Left renal pelvis (tissue), 4 donors: ENCODE measurements around the gene BCL2. TPM values are rescaled to one million over a fixed set of nuclear protein-coding genes. Genes with fewer than 3 reads are reported as not detected.

ENCODE experiments used
- DNase-seq, 4 donors: peaks; one replicate each; pipeline ENCODE4 v3.0.0-alpha.2; 2013; ENCODE audit warnings: low read depth in 4 of 4, low spot score in 3 of 4
- polyA plus RNA-seq, 4 donors: library from polyadenylated mRNA; unstranded; fragments of 120-200 nt; gene quantifications; one replicate each; pipeline ENCODE4 v1.2.1, GENCODE V29; 2013; ENCODE audit not compliant: insufficient read length in 4 of 4

Gene BCL2
- polyA plus RNA-seq, 4 donors = 21.6 to 27.4 (median 24.5) TPM

DNA sequence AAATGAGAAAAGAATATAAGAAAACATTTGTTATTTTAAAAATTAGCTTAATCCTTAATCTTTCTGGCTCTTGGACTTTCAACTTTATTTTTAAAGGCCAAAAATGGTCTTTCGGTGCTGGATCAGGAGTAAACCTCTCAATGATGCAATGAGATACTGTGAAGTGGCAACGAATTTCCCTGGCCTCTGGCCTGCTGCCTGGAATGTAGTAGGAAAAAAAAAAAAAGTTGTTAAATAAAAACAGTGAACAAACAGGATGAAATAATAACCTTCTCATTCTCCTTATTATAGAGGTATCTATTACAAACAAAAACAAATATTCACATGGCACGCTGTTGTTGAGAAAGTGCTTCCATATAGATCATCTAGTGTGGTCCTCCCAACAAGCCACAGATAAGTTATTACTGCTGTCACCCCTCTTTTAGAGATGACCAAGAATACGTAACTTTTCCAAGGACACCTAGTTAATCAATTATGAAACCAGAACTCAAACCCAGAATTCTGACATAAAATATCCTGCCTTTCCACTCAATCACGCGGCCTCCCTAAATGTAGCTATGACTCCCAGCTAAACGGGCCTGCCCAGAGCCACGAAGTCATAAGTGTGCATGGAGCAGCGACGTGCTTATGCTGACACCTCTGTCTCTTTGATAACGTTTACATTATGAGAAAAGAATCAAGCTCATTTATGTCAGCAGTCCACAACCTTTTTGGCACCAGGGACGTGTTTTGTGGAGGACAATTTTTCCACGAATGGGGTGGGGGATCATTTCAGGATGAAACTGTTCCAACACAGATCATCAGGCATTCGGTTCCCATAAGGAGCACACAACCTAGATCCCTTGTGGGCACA, 170.9 kb downstream of the BCL2 start:
- DNase-seq = no peak

DNA sequence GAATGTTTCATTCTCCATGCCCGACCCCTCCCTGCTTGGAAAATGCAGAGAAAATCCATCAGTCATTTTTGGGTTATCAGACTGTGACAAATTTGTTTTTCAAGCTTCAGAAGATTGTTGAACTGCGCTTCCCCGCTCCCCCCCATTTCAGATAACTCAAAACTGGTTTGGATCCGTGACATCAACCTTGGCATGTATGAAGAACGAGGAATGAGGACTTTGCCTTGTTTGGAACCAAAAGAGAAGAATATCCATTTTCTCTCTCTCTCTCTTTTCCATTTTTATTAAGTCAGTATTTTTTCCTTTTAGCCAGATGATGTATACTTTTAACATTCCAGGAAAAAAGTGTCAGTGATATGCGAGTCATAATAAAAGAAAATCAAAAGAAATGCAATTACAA, 171.6 kb downstream of the BCL2 start:
- DNase-seq = no peak

- no peak for DNase-seq
Observed at GRCh38 chr18:63146828-63147409, 172.7 kb downstream of the BCL2 start.

- DNase-seq = no peak
Observed at GRCh38 chr18:63145851-63146555, 173.6 kb downstream of the BCL2 start.

DNA sequence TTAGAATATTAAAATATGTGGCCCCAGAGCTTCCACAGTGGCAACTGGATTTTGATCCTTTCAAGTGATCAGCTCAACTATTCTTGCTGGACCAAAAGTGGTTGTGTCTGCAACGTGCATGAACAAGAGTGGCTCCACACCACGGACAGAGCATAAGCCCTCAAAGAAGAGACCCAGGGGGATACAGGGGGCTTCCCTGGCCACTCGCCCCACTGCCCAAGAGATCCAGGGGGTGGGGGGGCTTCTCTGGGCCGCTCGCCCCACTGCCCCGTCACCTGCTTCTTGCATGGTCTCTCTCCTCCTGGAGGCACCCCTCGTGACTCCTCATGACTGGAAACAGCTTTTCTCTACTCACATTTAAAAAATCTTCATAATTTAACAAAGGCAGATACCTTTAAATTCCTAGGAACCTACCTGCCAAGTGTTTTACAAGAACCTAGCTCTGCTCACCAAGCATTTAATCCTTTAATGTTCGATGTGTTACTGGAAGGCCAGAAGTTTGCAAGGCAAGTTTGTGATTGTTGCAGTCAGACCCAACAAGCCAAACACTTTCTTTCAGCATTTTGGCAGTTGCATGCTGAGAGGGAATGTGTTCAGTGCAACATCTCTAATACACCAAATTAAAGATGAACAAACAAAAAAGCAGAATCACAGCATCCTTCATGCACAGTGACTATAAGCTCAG, 174.3 kb downstream of the BCL2 start:
- no peak for DNase-seq

- no peak for DNase-seq
Observed at GRCh38 chr18:63144748-63145147, 174.8 kb downstream of the BCL2 start.

- no peak for DNase-seq
Observed at GRCh38 chr18:63143330-63143771, 176.2 kb downstream of the BCL2 start.

GRCh38 chr18:63142594-63143225, 176.9 kb downstream of the BCL2 start:
- DNase-seq = no peak

DNA sequence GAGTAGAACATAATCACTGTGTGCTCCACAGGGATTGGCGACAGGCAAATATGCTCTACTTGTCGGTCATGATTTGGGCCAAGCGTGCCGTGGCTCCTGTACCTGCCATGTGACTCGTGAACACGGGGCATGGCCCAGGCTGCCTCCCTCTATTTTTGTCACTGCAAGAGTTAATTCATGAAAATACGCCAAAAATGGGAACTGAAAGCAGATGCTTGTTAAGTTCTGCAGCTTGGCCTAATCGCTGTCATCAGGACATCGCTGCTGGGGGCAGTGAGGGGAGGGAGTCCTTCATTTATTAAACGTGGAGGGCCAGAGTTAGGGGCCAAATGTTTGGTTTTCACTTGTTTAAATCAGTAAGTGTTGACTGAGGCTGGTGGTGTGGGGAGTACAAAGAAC, 177.8 kb downstream of the BCL2 start:
- no peak for DNase-seq

GRCh38 chr18:63140997-63141777, 178.4 kb downstream of the BCL2 start:
- DNase-seq = no peak

- no peak for DNase-seq
Observed at GRCh38 chr18:63140038-63140450, 179.5 kb downstream of the BCL2 start.

DNA sequence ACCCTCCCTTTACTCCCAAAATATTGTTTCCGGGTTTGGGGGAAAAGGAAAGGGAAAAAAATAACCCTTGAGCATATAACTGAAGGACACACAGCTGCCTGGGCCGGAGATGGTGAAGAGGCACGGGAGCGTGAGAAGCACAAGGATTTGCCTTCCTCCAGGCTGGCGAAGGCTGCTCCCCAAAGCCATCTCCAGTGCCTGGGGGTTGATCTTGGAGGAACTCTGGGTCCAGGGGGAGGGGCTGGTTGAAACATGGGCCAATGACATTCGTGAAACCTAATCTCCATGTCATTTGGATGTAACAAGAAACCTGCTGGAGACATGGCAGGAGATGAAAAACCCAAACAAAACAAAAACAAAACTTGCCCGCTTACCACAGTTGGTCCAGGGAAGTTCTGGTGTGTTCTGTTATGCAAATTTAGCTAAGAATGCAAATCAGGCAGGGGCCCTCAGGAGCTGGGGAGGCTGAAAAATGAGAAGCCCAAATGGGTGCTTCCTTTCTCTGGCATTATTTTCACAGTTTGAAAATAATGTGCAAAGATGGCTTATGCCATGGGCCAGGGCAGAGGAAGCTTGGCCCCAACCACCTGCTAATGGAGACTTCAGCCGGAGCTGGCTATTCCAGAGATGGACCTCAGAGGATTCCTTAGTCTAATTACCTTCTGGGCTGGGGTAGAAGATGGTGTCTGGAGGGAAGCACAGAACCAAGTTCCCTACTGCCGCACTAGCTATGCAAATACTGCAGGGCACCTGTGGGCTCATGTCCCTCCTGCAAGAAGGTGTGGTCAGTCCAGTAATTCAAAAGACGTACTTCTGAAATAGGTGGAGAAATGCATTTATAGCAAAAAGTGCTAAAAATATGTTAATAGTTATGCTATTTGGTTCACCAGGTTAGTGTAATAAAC, 180.9 kb downstream of the BCL2 start:
- DNase-seq = no peak

GRCh38 chr18:63137999-63138435, 181.6 kb downstream of the BCL2 start:
- no peak for DNase-seq

DNA sequence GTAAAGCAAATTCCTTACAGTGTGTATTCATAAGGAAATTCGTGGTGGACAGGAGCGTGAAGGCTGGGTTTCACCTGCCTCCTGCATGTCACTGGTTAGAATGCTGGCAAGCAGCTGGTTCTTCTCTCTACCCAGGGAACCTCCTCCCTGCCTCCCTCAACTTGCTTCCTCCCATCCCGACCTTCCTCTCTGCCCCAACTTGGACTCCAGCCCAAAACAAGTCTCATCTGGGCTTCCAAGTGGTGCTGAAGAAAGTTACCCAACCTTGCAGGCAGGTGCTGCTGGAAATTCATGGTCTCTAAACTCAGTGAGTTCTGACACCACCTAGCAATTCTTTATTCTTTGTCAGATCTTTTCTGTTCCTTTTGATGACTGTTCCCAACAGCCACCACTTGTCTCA, 184.5 kb downstream of the BCL2 start:
- no peak for DNase-seq

DNA sequence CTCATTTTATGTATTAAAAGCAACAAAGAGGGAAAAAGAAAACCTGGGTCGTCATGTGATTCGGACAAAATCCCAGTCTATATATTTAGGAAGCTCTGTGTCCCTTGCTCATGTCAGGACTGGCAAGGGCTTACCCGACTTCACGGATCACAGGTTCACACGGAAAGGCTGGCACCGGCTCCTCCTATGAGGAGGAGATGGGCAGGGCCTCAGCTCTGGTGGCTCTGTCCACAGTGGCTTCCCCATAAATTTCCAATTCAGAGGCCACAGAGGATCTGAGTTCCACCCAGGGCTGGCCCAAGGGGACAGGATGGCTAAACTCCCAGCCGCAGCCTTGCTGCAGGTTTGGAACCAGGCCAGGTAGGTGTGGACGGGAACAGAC, 186.8 kb downstream of the BCL2 start:
- DNase-seq = no peak

DNA sequence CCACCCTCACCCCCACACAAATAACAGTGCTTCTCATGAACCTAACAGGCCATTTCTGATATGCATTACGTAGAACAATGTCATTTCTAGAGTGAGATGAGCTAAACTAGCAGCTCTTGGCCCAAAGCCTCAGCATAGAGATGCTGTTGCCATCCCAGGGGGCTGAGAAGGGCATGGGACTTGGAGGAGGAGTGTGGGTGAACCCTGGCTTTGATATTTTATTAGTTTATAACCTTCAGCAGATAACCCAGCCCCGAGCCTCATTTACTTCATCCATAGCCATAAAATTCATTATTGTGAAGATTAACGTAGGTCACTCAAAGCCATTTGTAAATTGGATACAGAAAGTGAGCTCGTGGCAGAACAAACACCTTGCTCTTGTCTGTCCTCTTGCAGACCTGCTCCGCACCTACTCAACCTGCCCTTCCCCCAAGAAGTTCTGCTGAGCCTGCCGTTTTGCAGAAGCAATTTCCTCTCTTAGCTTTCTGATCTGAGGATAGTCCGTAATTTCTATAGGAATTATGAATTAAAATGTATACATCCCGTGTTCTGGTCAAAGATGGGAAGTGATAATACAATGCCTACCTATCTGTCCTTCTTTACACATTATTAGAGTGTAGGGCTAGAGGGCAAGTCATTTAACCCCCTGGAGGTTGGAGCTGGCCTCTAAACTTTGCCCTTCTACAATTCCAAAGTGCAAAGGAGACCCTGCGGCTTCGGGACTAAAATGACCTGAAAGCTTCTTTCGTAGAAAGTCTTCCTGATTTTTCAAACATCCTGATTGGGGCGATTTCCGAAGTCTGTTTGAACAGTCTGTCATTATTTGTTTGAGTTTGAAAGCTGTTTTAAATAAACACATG, 187.4 kb downstream of the BCL2 start:
- DNase-seq = no peak

DNA sequence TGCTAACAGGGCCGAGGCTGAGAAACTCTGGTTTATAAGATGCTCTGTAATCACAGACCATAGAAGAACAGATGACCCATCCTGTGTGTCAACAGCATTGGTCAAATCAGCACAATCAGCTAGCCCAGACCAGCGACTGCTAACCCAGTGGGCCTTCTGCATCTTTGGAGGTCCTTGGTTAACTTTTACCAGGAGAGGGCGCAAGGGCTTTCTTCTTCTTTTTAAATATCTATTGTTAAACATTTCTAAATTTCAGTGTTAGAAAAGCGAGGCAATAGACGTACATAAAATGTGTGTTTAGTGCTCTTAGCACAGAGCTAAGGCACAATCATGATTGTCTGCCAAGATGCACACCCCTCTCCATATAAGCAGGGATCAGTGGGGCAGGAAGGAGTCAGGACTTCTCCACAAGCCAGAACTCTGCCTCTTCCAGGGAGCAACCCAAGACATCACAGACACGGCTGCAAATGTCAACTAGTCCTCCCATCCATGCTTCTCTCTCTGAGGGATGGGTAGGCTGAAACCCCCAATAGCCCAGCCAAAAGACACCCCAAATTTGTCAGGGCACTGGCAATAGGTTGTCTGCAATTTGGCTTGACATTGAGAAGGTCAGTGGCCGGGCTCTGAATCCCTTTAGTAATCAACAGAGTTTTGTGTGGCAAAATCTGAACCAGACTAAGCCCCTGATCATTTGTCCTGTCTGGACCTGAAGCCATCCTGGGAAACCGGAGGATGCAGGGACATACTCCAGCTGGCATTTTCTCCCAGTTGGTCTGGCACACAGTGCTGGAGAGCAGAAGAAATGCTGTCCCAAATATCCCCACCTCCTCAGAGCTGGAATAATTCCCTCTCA, 188.2 kb downstream of the BCL2 start:
- DNase-seq = peak in 2 of 4 donors; percentile 38 to 41
